Stimulated activated CD4-positive, alpha-beta T cell treated with anti-CD3 and anti-CD28 coated beads, Interleukin-1b, Interleukin-23, amount 100 ng/mL, for 1 hour (primary cell): Measurements from ENCODE around the gene OPHN1.

Experiments
- DNase-seq, 2 donors: peaks; one replicate each; pipeline ENCODE4 v3.0.0-alpha.2; 2020; ENCODE audit warnings: low read depth in 2 of 2

OPHN1 gene

DNA sequence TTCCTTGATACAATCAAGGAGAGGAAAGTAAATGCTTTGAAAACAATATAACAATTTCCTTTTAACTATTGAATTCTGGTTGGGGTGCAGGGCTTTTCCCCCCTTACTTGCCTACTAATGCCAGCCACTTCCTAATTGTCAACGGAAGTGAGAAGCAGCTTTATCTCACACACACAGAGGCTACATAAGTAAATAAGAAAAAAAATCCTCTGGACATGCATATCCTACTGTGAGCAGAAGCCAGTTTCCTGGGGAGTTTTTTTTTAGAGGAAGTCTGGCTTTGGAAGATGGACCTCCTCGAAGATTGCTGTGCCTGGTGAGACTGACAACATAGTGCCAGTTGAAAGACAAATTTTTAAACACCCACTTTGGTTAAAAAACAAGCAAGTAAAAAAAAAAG lies 180.6 kb downstream of the OPHN1 start:
- no peak for DNase-seq

DNA sequence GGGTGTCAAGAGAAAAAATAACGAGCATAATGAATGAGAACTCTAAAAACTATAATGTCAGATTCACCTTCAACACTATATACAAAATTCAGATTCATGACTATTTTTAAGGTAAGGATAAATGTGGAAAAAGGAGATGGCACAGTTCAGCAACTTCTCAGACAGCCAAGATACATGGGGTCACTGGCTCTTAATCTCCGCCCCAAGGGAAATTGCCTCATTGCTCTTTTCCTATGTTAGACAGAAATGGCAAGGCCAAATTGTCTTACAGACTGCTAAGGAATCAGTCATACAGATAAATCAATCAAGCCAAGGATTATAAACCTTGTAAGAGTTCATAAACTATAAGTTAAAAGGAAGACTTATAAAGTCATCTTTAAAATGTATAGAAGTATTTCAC lies 183.4 kb downstream of the OPHN1 start:
- no peak for DNase-seq

GRCh38 chrX:68249401-68249831 lies 183.9 kb downstream of the OPHN1 start:
- DNase-seq, result no peak

- DNase-seq, result no peak
Measured at GRCh38 chrX:68238568-68238967, 194.7 kb downstream of the OPHN1 start.

GRCh38 chrX:68234171-68234910 lies 199.0 kb downstream of the OPHN1 start:
- no peak for DNase-seq

GRCh38 chrX:68232206-68232605 lies 201.1 kb downstream of the OPHN1 start:
- no peak for DNase-seq

GRCh38 chrX:68209008-68209407 lies 224.3 kb downstream of the OPHN1 start:
- DNase-seq, result no peak

DNA sequence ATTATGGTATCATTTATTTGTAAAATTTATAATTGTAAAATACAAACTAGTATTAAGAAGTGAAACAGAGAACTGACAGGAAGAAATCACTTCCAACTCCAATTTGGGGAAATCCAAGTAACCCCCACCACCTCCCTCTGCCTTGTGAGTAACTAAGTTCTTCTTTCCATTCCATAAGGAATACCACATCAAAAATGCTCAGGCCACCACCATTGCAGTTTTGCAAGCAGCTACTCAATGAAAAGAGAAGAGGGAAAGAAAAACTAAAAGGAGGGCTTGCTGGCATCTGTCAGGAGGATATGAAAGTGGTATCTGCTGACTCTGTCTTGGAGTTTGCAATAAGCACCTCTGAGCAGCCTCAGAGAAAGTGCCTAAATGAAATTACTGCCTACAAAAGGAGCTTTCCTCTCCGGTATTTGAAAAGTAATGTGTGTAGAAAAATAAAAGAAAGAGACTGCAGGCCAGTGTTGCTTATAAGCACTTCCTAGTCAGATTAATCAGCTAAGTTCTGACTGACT lies 228.7 kb downstream of the OPHN1 start:
- no peak for DNase-seq

GRCh38 chrX:68203646-68204045 lies 229.6 kb downstream of the OPHN1 start:
- DNase-seq, result no peak

DNA sequence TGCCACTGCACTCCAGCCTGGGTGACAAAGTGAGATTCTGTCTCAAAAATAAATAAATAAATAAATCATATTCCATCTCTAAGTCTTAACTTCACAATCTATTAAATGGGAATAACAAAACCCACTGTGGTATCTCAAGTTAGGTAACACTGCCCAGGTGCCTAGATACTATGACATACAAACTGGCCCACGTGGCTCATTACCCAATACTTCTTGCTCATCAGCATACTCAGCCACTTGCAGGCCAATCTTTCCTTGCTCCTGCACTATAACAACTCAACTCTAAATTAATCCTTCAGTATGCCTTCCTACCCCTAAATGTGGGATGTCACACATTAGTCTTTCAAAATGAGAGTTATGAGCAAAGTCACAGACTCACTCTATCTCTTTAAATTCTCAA lies 230.1 kb downstream of the OPHN1 start:
- DNase-seq, result no peak

DNA sequence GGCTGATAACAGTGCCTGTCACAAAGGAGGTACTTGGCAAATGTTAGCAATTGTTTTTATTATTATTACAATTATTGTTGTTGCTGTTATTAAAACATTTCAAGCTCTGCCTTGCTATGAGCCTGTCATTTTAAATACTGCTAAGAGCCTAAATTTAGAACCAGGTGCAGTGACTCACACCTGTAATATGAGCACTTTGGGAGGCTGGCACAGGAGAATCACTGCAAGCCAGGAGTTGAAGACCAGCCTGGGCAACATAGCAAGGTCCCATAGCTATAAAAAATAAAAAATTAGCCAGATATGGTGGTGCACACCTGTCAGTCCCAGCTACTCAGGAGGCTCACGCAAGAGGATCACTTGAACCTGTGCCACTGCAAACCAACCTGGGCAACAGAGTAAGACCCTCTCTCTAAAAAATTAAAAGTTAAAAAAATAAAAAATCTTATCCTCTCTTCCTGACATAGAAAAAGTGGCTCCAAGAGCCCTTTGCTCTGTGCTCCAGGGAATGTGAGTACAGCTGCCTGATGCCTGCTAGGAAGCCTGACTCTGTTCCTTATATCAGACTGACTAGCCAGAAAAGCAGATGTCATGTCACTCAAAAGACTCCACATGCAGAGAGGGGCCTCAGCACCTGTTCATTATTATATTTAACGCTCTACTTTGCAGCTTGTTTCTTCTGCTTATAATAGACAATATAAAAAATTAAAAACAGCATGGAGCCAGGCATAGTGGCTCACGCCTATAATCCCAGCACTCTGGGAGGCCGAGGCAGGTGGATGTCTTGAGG lies 234.0 kb downstream of the OPHN1 start:
- no peak for DNase-seq

DNA sequence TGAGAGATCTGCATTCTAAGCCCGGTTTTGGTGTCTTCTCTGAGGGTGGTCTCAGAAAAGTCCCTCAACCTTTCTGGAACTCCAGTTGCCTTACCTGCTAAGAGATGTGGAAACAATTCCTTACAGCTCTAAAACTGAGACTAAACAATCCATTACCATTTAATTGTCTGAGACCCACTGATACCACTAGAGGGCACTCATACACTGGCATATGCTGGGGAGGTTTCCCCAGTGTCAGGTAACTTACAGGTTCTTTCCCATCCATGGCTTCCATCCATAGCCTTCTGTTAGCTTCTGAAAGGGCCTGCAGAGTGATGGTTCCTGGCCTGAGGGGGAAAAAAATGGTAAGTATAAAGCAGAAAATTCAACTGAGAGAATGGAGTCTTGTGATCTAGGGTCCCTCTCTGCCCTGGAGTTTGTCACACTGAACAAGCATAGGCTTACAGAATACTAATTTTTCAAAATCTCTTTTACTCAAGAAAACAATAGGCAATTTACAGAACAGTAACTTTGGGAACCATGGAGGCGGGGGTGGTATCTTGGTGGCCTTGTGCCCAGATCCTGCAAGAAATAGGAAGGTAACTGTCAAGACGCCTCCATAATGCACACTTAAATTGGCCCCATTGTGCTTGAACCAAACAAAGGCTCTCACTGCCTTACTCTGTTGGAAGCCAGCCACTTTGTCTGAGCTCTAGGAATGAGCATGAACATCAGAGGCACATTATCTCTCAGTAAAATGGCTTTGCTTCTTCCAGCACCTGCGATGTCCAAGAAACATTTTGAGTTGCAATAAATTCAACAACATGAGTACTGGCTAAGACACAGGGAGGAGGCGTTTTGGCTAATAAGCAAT lies 236.1 kb downstream of the OPHN1 start:
- DNase-seq, result no peak

- no peak for DNase-seq
Measured at GRCh38 chrX:68195561-68195960, 237.7 kb downstream of the OPHN1 start.

DNA sequence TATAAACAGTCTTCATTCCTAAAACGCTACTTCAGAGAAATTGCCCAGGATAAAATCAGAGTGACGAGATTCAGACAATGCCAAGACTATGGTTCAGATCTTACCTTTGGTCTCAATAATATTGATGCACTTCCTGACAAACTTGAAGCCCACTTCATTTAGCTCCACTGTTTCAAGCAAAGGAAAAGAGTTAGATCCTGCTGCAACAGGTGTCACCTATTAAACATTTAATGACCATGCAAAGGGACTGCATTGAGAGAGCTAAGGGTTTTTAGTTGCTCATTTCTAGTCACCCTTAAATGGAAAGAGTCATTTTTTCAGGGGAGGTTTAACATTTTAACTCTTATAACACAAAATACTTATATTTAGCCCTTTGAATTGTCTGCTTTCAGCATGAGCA lies 239.5 kb downstream of the OPHN1 start:
- DNase-seq, result no peak

DNA sequence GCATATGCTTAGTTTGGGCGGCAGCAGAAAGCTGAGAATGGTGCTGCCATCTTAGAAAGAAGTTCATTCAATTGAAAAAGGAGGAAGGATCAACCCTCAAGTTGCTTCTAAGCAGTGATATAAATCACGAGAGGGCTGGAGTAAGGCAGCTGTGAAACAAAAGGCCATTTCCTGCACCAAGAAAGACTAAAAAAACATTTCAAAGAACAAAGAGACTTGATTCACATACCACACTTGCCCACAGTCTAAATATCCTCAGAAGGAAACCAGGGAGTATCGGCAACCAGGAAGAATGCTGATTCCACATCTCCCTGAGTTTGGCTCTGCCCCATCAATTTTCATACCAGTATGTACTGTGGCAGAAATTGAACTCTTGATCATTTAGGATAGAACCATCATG lies 240.1 kb downstream of the OPHN1 start:
- DNase-seq, result no peak

DNA sequence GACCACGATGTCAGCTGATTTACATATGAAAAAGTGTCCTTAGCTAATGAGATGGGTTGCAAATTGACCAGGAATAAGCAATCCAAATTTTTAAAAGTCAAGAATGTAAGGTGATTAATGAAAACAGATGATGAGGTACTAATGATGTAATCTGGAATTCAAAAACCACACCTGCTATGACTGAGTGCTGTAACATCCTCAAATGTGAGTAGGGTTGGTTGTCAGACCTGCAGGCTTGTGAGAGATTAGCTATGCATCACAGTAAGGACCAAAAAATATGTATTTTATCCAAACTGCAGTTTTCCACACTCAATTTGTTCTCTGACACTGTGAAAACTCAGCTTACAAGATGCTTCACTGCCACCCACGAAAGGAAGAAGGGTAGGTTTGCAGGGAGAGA lies 242.5 kb downstream of the OPHN1 start:
- no peak for DNase-seq

- no peak for DNase-seq
Measured at GRCh38 chrX:68186552-68187262, 246.6 kb downstream of the OPHN1 start.

DNA sequence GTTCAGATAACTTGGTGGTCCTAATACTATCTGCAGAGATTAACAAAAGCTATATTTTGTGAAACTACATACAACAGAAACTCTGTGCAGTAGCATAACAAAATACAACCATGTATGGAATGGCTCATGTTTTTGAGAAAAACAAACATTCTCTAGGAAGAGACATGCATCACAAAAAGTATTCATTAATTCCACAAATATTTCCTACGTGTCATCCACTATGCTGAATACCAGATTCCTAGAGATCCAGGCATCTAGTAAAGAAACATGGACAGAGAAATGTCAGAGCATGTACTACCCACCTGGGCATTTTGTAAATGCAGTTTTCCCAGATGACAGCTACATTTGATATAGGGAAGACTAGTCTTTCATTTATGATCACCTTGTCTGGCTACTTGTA lies 248.1 kb downstream of the OPHN1 start:
- no peak for DNase-seq

DNA sequence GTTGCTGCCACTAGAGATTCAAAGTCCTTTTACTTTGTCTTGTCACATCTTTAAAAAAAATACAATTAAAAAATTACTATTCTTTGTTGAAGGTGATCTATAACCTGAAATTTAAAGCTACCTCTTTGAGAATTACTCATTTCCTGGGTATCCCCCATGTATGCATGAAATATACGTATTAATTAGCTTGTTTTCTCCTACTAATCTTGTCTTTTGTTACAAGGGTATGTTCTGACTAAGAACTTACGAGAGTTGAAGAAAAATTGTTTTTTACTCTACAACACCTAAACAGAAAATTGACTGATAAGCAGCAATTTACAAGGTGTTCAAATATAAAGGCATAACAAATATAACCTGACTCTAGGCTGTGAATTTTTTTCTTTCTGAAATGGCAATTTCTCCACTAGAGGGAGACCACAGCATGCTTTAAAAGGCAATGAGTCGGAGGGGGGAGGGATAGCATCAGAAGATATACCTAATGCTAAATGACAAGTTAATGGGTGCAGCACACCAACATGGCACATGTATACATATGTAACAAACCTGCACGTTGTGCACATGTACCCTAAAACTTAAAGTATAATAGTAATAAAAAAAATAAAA lies 249.6 kb downstream of the OPHN1 start:
- DNase-seq, result no peak

- DNase-seq, result no peak
Measured at GRCh38 chrX:68180579-68180978, 252.7 kb downstream of the OPHN1 start.

DNA sequence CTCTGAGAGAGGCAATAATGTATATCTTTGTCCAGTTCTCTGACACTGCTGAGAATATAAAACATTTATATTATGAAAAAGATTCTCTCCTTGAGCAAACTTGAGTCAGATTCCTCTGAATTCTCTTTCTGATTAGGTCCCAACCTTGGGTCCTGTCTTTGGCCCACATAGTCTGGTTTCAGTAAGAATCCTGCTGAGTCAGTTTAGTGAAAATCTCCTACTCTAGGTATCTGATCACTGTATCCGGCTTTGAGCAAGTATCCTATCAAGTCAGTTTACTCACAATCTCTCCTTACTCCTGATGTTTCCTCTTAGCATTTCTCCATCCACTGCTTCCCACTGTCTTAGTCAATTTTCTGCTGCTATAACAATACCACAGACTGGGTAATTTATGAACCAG lies 253.9 kb downstream of the OPHN1 start:
- DNase-seq, result no peak
